PFSK-1 (cell line): ENCODE data around the gene DGKB.

ENCODE experiments used
- SIN3A ChIP-seq: IDR thresholded peaks from 2 replicates; pipeline ENCODE4 v1.6.1; 2012; ENCODE audit warnings: mild to moderate bottlenecking, low read length, moderate library complexity, borderline replicate concordance; ENCODE audit not compliant: insufficient read depth
- TF ChIP-seq, protein P1 (sequence below), 2 experiments: IDR thresholded peaks; 2 replicates each; pipeline versions ENCODE4 v1.6.1 to v1.8.0; 2011 to 2012; ENCODE audit warnings: low read depth in 2 of 2, low read length in 2 of 2, control low read depth in 1 of 2, inconsistent platforms in 1 of 2, mild to moderate bottlenecking in 1 of 2, moderate library complexity in 1 of 2; ENCODE audit not compliant: insufficient read depth in 1 of 2

DNA sequence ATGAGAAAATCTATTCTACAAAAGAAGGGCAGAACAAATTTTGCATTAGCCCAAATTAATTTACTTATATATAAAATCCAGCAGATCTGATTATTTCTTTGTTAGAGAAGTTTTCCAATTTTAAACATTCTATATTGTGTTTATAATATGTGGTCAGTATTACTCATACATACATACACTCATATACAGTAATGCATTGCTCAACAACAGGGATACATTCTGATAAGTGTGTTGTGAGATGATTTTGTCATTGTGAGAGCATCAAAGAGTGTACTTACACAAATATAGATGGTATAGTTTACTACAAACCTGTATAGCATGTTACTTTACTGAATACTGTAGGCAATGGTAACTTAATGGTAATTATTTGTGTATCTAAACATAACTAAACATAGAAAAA, 673.5 kb downstream of the DGKB start:
- no peak for TF ChIP-seq SIN3A
- TF ChIP-seq, protein P1, sequence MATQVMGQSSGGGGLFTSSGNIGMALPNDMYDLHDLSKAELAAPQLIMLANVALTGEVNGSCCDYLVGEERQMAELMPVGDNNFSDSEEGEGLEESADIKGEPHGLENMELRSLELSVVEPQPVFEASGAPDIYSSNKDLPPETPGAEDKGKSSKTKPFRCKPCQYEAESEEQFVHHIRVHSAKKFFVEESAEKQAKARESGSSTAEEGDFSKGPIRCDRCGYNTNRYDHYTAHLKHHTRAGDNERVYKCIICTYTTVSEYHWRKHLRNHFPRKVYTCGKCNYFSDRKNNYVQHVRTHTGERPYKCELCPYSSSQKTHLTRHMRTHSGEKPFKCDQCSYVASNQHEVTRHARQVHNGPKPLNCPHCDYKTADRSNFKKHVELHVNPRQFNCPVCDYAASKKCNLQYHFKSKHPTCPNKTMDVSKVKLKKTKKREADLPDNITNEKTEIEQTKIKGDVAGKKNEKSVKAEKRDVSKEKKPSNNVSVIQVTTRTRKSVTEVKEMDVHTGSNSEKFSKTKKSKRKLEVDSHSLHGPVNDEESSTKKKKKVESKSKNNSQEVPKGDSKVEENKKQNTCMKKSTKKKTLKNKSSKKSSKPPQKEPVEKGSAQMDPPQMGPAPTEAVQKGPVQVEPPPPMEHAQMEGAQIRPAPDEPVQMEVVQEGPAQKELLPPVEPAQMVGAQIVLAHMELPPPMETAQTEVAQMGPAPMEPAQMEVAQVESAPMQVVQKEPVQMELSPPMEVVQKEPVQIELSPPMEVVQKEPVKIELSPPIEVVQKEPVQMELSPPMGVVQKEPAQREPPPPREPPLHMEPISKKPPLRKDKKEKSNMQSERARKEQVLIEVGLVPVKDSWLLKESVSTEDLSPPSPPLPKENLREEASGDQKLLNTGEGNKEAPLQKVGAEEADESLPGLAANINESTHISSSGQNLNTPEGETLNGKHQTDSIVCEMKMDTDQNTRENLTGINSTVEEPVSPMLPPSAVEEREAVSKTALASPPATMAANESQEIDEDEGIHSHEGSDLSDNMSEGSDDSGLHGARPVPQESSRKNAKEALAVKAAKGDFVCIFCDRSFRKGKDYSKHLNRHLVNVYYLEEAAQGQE (IDR thresholded peaks at IDR 0.05; ENCODE audit: insufficient read depth in 1 of 2, low read depth in 2 of 2, low read length in 2 of 2), result no peak
